Measurements from ENCODE around the gene SH3RF3.

DNA sequence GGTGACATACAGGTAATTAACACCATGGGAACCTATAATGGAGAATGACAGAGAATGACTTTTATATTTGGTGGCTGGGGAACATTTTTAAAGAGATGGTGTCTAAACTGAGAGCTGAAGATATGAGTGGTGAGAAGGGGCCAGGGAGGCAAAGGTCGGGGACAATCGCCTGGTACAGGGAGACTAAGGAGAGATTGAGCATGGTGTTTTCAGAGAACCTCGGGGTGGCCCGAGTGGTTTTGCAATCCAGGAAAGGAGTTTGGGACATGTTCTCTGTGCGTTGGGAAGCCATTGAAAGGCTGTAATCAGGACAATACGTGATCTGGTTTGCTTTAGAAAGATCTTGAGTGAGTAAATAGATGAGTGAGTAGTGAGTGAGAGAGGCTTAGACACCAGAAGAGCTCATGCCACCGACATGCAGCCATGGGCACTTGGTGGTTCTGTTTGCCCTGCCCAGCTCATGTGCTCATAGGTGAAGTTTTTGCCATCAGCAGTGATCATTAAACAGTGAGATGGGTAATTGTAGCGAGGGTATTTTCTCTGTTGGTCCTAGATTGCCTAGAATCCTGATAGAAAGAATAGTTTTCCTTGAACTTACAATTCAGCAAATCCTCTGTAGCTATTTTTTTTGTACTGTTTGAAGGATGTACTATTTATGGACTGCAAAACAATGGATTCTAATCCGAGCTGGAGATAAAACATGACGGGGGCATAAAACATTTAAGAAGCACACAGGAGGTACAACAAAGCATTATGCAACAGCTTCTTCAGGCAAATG is 114.7 kb downstream of the SH3RF3 start:
- TF ChIP-seq, protein P1, sequence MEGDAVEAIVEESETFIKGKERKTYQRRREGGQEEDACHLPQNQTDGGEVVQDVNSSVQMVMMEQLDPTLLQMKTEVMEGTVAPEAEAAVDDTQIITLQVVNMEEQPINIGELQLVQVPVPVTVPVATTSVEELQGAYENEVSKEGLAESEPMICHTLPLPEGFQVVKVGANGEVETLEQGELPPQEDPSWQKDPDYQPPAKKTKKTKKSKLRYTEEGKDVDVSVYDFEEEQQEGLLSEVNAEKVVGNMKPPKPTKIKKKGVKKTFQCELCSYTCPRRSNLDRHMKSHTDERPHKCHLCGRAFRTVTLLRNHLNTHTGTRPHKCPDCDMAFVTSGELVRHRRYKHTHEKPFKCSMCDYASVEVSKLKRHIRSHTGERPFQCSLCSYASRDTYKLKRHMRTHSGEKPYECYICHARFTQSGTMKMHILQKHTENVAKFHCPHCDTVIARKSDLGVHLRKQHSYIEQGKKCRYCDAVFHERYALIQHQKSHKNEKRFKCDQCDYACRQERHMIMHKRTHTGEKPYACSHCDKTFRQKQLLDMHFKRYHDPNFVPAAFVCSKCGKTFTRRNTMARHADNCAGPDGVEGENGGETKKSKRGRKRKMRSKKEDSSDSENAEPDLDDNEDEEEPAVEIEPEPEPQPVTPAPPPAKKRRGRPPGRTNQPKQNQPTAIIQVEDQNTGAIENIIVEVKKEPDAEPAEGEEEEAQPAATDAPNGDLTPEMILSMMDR (IDR thresholded peaks at IDR 0.05), result no peak
- no peak for TF ChIP-seq POLR2A (IDR thresholded peaks at IDR 0.05)

Data from adrenal gland (tissue), 5 donors.